Esophagus squamous epithelium (tissue), 5 donors: ENCODE results near the gene ADH1A. TPM values are rescaled to one million over a fixed set of nuclear protein-coding genes. Genes with fewer than 3 reads are reported as not detected.
"Not testable (repeated sequence)": the region's sequence is repeated elsewhere in the genome, so short reads cannot be mapped to it uniquely, and the experiment has no call there.

Experiments used
- DNase-seq: peaks from one replicate; lab custom pipeline; 2025; lab: John Stamatoyannopoulos, UW
- H3K27ac ChIP-seq, 4 donors: fragments of 200-600 bp; sonication (generic); one replicate each; pipeline ENCODE4 v1.5.1; 2016 to 2019; ENCODE audit warnings: mild to moderate bottlenecking in 1 of 4
- H3K27me3 ChIP-seq, 4 donors: fragments of 200-600 bp; sonication (generic); 1 replicate in 3 of 4; 2 replicates in 1 of 4; pipeline versions ENCODE4 v1.5.1 to v1.6.0; 2017 to 2021; ENCODE audit warnings: antibody characterized with exemption in 1 of 4
- H3K36me3 ChIP-seq, 3 donors: fragments of 200-600 bp; sonication (generic); one replicate each; pipeline ENCODE4 v1.5.1; 2016 to 2019
- H3K4me1 ChIP-seq, 3 donors: fragments of 200-600 bp; sonication (generic); one replicate each; pipeline ENCODE4 v1.5.1; 2017 to 2019
- H3K4me3 ChIP-seq, 4 donors: fragments of 200-600 bp; sonication (generic); 1 replicate in 3 of 4; 2 replicates in 1 of 4; pipeline ENCODE4 v1.5.1; 2016 to 2019; ENCODE audit warnings: mild to moderate bottlenecking in 2 of 4, moderate library complexity in 1 of 4
- H3K9me3 ChIP-seq, 3 donors: fragments of 200-600 bp; sonication (generic); one replicate each; pipeline ENCODE4 v1.5.1; 2016 to 2019
- POLR2A ChIP-seq, 4 donors: fragments of 450-650 bp; IDR thresholded peaks; one replicate each; pipeline ENCODE4 v1.6.1; 2017; ENCODE audit warnings: antibody characterized with exemption in 4 of 4, mild to moderate bottlenecking in 4 of 4, moderate library complexity in 3 of 4
- WGBS, 2 donors: methylation state at CpG; one replicate each; pipeline ENCODE4 v1.1.5; 2018; 5-methylcytosine and 5-hydroxymethylcytosine counted together
- intact Hi-C: fragments of 100-400 bp; cut with DNase I; formaldehyde crosslinking; loops from one replicate; pipeline ENCODE4 v1.15.0; 2022
- total RNA-seq, 4 donors: library from RNA; depleted of rRNA; stranded (reverse); fragments of >200 nt; gene quantifications; one replicate each; pipeline ENCODE4 v1.1.0, GENCODE V29; 2016
- TF ChIP-seq, protein P1 (sequence below), 6 experiments: fragments of 450-650 bp in 4 of 6; fragments of 200-600 bp in 2 of 6; sonication (generic) in 2 of 6; IDR thresholded peaks; one replicate each; pipeline ENCODE4 v1.5.1; 2016 to 2019; ENCODE audit warnings: antibody characterized with exemption in 6 of 6, mild to moderate bottlenecking in 4 of 6, moderate library complexity in 4 of 6
- donor health status: DM: yes; HTN: yes; CAD: no.

ADH1A gene
- total RNA-seq, 4 donors from 2014 or later, result not detected

DNA sequence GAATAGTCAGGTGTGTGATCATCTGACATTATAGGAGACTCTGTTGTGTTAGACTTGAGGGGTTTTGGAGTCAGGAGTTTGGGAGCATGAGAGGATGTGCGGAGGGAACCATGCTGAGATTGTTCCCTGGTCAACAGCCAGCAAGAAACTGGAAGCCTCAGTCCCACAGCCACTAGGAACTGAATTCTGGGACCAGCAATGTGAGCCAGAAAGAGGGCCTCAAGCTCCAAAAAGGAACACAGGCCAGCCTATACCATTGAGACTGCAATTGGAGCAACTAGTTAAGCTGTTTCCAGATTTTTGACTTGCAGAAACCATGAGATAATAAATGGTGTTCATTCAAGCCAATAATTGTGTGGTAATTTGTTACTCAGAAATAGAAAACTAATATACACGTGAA lies 39.1 kb upstream of the ADH1A start:
- intact Hi-C loops, result no loop called here
- no peaks in the 10 kb centered on the region for H3K27me3 ChIP-seq
- WGBS, 2 donors, result 42 to 58% methylated on average over 1 to 2 of the region's 2 CpGs
- peak overlapping the region in 3 of 4 donors; percentile 61 to 72 (median 62) for H3K27ac ChIP-seq
- DNase-seq, result no peak
- peaks cover 0 to 8% (median 0%) of the 10 kb centered on the region in 3 donors for H3K4me1 ChIP-seq
- TF ChIP-seq, protein P1, sequence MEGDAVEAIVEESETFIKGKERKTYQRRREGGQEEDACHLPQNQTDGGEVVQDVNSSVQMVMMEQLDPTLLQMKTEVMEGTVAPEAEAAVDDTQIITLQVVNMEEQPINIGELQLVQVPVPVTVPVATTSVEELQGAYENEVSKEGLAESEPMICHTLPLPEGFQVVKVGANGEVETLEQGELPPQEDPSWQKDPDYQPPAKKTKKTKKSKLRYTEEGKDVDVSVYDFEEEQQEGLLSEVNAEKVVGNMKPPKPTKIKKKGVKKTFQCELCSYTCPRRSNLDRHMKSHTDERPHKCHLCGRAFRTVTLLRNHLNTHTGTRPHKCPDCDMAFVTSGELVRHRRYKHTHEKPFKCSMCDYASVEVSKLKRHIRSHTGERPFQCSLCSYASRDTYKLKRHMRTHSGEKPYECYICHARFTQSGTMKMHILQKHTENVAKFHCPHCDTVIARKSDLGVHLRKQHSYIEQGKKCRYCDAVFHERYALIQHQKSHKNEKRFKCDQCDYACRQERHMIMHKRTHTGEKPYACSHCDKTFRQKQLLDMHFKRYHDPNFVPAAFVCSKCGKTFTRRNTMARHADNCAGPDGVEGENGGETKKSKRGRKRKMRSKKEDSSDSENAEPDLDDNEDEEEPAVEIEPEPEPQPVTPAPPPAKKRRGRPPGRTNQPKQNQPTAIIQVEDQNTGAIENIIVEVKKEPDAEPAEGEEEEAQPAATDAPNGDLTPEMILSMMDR (IDR thresholded peaks at IDR 0.05), result no peak
- no peak for TF ChIP-seq POLR2A (IDR thresholded peaks at IDR 0.05)
- H3K9me3 ChIP-seq, result peaks cover 0 to 16% (median 0%) of the 10 kb centered on the region in 3 donors
- H3K4me3 ChIP-seq, result no peak overlapping the region
- H3K36me3 ChIP-seq, result no peaks in the 10 kb centered on the region

- Histone ChIP-seq H3K4me1 (peaks cover 5 to 41% (median 15%) of the 10 kb centered on the region in 3 donors), H3K9me3 (peaks cover 0 to 16% (median 0%) of the 10 kb centered on the region in 3 donors), H3K27ac (peak overlapping the region in 3 of 4 donors; percentile 83 to 85 (median 85)), H3K36me3 (no peaks in the 10 kb centered on the region), H3K4me3 (no peak overlapping the region), H3K27me3 (no peaks in the 10 kb centered on the region)
- WGBS, 2 donors, result 25 to 30% methylated on average over 3 of the region's 3 CpGs
- TF ChIP-seq, protein P1 (IDR thresholded peaks at IDR 0.05), result no peak
- TF ChIP-seq POLR2A (IDR thresholded peaks at IDR 0.05), result no peak
- DNase-seq, result no peak
- intact Hi-C loops, result no loop called here
Measured at GRCh38 chr4:99324979-99325378, 34.2 kb upstream of the ADH1A start.

- H3K4me3 ChIP-seq, result no peak overlapping the region
- peaks cover 5 to 41% (median 15%) of the 10 kb centered on the region in 3 donors for H3K4me1 ChIP-seq
- H3K27me3 ChIP-seq, result no peaks in the 10 kb centered on the region
- intact Hi-C loops, result no loop called here
- H3K27ac ChIP-seq, result peak overlapping the region; percentile 55 to 85 (median 84)
- H3K36me3 ChIP-seq, result no peaks in the 10 kb centered on the region
- TF ChIP-seq, protein P1 (IDR thresholded peaks at IDR 0.05), result no peak
- TF ChIP-seq POLR2A (IDR thresholded peaks at IDR 0.05), result no peak
- H3K9me3 ChIP-seq, result peaks cover 0 to 16% (median 0%) of the 10 kb centered on the region in 3 donors
- 57 to 58% methylated on average over 1 of the region's 1 CpG for WGBS, 2 donors
- no peak for DNase-seq
Measured at GRCh38 chr4:99324361-99324760, 33.6 kb upstream of the ADH1A start.

DNA sequence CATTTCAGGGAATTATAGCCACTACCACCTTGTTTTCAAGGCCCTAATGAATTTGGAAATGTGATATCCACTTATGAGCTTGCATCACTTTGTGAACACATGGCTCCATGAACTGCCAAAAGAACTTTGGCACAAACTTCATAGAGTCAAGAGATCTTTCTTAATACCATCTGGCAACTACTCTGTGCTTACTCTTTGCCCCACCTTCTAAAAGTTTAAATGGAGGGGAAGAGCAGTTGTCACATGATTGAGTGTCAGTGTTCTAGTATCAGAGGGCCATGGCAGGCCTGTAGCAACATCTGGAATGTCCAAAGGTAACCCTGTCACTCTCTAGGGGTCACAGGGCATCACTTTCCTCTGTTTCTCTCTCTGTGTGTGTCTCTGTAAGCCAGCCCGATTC lies 33.0 kb upstream of the ADH1A start:
- peaks cover 0 to 16% (median 0%) of the 10 kb centered on the region in 3 donors for H3K9me3 ChIP-seq
- intact Hi-C loops, result no loop called here
- peak overlapping the region; percentile 55 to 85 (median 84) for H3K27ac ChIP-seq
- TF ChIP-seq, protein P1 (IDR thresholded peaks at IDR 0.05), result no peak
- no peak for TF ChIP-seq POLR2A (IDR thresholded peaks at IDR 0.05)
- no peak overlapping the region for H3K4me3 ChIP-seq
- peaks cover 5 to 41% (median 15%) of the 10 kb centered on the region in 3 donors for H3K4me1 ChIP-seq
- H3K36me3 ChIP-seq, result no peaks in the 10 kb centered on the region
- DNase-seq, result no peak
- H3K27me3 ChIP-seq, result no peaks in the 10 kb centered on the region
- 77 to 86% methylated on average over 1 of the region's 1 CpG for WGBS, 2 donors

DNA sequence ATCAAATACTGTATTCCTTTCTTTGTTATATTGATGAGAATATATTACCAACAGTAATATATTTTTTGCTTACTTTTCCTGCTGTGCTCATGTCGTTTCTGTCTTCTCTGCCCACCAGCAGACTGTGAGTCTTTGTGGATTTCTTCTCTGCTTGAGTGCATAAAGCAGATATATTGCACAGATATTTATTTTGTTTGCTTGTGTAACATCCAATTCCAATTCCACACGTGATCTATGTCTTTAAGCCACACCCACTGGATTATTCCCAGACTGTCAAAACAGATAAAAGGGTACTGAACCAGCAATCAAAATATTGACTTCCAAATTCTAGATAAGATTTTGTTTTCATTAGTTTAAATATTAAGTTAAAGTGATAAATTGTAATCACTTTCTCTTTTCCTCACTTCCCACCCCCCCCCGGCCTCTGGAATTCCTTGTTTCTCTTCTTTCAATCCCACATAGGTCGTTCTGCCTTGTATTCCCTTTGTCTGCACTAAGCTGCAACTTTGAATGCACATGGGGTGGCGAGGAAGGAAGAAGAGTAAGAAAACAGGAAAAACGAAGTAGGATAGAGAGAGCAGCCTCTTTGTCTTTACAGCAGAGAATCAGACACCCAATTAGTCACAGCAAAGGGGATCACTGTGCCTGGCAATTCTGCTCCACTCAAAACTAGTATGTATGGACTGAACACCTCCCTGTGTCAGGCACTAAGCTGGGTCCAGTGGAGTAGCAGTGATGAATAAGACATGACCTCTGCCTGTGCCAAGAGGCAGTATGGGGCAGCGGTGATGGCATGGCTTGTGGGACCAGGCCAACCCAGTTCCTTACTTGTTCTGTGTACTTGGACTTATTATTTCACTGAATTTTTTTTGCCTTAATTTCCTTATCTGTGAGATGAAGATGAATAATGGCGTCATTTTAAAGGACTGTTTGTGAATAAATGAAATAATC lies 30.7 kb upstream of the ADH1A start, which contains the start of gene ADH1B:
Gene ADH1B, minus strand, starts transcription at position 161 of the 951 bp plus-strand sequence. Its CDS starts 70 bp downstream, at position 91.
- no peak for DNase-seq
- Histone ChIP-seq H3K4me3 (peak within 1 kb of the TSS; percentile 2 to 52 (median 30)), H3K36me3 (peaks cover 0 to 5% (median 0%) of the 10 kb centered on the region in 3 donors), H3K27ac (peak within 1 kb of the TSS; percentile 23 to 85 (median 84)), H3K27me3 (no peaks in the 10 kb centered on the region), H3K4me1 (peaks cover 5 to 41% (median 15%) of the 10 kb centered on the region in 3 donors), H3K9me3 (peaks cover 0 to 7% (median 0%) of the 10 kb centered on the region in 3 donors)
- WGBS, 2 donors, result 43 to 49% methylated on average over 8 of the region's 8 CpGs
- no peak for TF ChIP-seq POLR2A (IDR thresholded peaks at IDR 0.05)
- TF ChIP-seq, protein P1 (IDR thresholded peaks at IDR 0.05), result no peak
- intact Hi-C loops, result no loop called here

DNA sequence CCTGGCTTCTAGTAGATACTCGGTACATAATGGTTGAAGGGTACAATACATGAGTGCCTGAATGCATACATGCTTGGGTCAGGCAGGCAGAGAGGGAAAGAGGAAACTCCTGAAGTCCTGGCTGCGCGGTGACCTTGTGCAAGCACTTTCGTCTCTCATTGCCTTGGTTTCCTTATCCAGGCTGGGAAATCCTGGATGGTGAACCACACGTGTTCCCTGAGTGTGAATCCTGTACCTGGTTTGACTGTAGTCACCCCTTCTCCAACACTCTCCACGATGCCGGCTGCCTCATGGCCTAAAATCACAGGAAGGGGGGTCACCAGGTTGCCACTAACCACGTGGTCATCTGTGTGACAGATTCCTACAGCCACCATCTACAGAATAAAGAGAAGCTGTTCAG lies 27.0 kb upstream of the ADH1A start:
- H3K36me3 ChIP-seq, H3K27me3 ChIP-seq, H3K9me3 ChIP-seq, intact Hi-C loops, DNase-seq: not testable (repeated sequence)
- WGBS, 2 donors, result 77 to 79% methylated on average over 8 of the region's 8 CpGs
- peaks cover 0 to 16% (median 5%) of the 10 kb centered on the region in 3 donors for H3K4me1 ChIP-seq
- peak overlapping the region in 3 of 4 donors; percentile 21 to 52 (median 39) for H3K4me3 ChIP-seq
- peak overlapping the region in 3 of 4 donors; percentile 48 to 85 (median 60) for H3K27ac ChIP-seq
